Right cardiac atrium (tissue), 5 donors: ENCODE results near the gene CHPT1. TPM values are rescaled to one million over a fixed set of nuclear protein-coding genes. Genes with fewer than 3 reads are reported as not detected.
"Not testable (repeated sequence)": the region's sequence is repeated elsewhere in the genome, so short reads cannot be mapped to it uniquely, and the experiment has no call there.

Experiments
- ATAC-seq, 2 donors: fragments of 200-7000 bp; cut with Tn5 transposase; one replicate each; pipeline versions ENCODE4 v1.8.0 to v1.9.1; 2020; ENCODE audit warnings: moderate library complexity in 2 of 2, mild to moderate bottlenecking in 1 of 2
- DNase-seq, 3 donors: peaks; one replicate each; pipeline ENCODE4 v3.0.0-alpha.2; 2020
- H3K27ac ChIP-seq: one replicate; pipeline ENCODE4 v1.5.1; 2013; ENCODE audit warnings: mild to moderate bottlenecking, low read length, control low read depth, moderate library complexity
- H3K27me3 ChIP-seq: one replicate; pipeline ENCODE4 v1.6.1; 2013; ENCODE audit not compliant: control insufficient read depth, insufficient read depth
- H3K4me1 ChIP-seq: one replicate; pipeline ENCODE4 v1.6.1; 2013; ENCODE audit warnings: low read length; ENCODE audit not compliant: control insufficient read depth, insufficient read depth
- H3K4me3 ChIP-seq: one replicate; pipeline ENCODE4 v1.5.1; 2013; ENCODE audit warnings: low read length, control low read depth
- H3K9me3 ChIP-seq: one replicate; pipeline ENCODE4 v1.6.1; 2013; ENCODE audit warnings: low read length; ENCODE audit not compliant: control insufficient read depth
- WGBS: extraction: QIAGEN DNeasy Blood & Tissue Kit; methylation state at CpG from one replicate; pipeline ENCODE4 v1.1.7; 2013; 5-methylcytosine and 5-hydroxymethylcytosine counted together
- intact Hi-C, 4 donors: fragments of 100-400 bp; cut with DNase I; formaldehyde crosslinking; loops; one replicate each; pipeline versions ENCODE4 v1.11.0 to v1.14.0; 2022 to 2023
- polyA plus RNA-seq: library from polyadenylated mRNA; stranded (reverse); fragments of 200-250 nt; gene quantifications from one replicate; pipeline ENCODE4 v1.2.3, GENCODE V29; 2013
- total RNA-seq, 4 donors: library from RNA; stranded (reverse); fragmentation: NEBNext Ultra II Directional; extraction: Animal tissue kit (Norgen Biotek cat#: 25700); gene quantifications; one replicate each; pipeline ENCODE4 v1.2.1, GENCODE V29; 2021
- donor health status: healthy with polysubstance abuse.
- donor health status: DM: no; HTN: yes; CAD: no.
- donor health status: DM: no; HTN: no; CAD: no.
- donor health status: DM: no; HTN: yes; CAD: no; lungs with severe emphysema.
- donor health status: DM: yes; HTN: yes; CAD: no.

Gene CHPT1
- total and polyA plus RNA-seq, 5 donors = 148 to 182 (median 168) TPM

DNA sequence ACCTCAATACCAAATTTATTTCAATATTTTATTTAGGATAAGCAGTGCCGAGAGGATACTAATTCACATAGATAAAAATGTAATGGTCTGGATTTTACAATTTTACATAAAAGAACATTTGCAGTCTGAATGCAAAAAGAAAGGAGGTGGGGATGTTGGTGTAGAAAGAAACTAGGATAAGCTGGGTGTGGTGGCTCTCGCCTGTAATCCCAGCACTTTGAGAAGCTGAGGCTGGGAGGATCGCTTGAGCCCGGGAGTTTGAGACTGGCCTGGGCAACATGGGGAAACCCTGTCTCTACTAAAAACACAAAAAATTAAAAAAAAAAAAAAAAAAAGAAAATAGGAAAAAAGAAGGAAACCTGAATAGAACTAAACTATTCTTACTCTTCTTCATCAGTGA is 25.0 kb downstream of the CHPT1 start:
- WGBS = 98% methylated on average over 4 of the region's 4 CpGs
- H3K9me3 ChIP-seq = no peaks in the 10 kb centered on the region
- H3K4me3 ChIP-seq = no peak overlapping the region
- DNase-seq = no peak
- H3K27me3 ChIP-seq = no peaks in the 10 kb centered on the region
- H3K4me1 ChIP-seq = no peaks in the 10 kb centered on the region
- intact Hi-C loops = no loop called here
- no peak for ATAC-seq
- no peak overlapping the region for H3K27ac ChIP-seq

DNA sequence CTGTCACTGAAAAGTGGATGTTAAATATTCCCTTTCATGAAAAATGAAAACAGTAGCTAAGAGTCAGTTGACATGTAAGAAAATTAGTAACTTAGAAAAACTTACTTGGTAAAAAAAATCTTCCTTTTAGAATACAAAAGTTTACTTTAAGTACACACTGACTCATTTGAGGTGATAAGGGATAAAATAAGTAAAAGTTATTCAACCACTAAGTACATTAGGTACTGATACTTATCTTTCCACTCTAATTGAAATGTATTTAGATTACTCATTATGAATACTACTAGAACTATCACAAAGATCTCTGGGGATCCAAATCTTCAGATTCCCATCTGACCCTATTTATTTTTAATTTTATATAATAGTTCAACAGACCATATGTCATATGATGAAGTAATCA is 29.7 kb downstream of the CHPT1 start:
- Histone ChIP-seq H3K4me1 (no peaks in the 10 kb centered on the region), H3K4me3 (no peak overlapping the region), H3K27ac (no peak overlapping the region), H3K9me3 (no peaks in the 10 kb centered on the region), H3K27me3 (no peaks in the 10 kb centered on the region)
- intact Hi-C loops = no loop called here
- ATAC-seq = no peak
- DNase-seq = no peak

DNA sequence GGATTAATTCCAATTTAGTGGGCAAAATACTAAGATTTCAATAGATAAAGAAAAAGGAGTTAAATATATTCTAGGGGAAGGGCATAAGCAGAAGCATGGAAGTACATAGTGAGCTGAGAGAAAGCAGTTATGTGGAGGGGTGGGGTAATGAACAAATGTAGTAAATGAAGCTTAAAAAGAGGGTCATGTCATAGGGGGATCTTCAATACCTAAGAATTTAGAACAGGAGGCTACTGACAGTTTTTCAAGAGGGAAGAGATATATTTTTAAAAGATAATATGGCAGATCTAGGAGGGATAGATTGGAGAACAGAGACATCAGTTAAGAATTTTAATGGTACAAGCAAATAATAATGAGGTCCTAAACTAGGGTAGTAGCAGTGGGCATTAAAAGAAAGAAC is 32.4 kb downstream of the CHPT1 start:
- ATAC-seq = no peak
- H3K27me3 ChIP-seq = no peaks in the 10 kb centered on the region
- H3K4me3 ChIP-seq = no peak overlapping the region
- no peak for DNase-seq
- intact Hi-C loops = no loop called here
- H3K27ac ChIP-seq = no peak overlapping the region
- H3K4me1 ChIP-seq = no peaks in the 10 kb centered on the region
- no peaks in the 10 kb centered on the region for H3K9me3 ChIP-seq

DNA sequence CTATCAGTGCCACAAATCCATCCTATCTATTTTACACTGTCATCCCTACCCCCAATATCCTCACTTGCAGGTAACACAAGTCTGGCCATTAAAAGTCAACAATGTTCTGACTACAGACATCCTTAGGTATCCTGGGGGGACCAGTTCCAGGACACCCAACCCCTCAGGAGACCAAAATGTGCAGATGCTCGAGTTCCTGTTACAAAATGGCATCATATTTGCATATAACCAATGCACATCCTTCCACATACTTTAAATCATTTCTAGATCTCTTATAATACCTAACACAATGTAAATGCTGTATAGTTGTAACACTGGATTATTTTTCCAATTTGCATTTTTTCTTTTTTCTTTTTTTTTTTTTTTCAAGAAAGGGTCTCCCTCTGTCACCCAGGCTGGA is 34.9 kb downstream of the CHPT1 start:
- H3K4me3 ChIP-seq = no peak overlapping the region
- intact Hi-C loops = no loop called here
- 94% methylated on average over 1 of the region's 1 CpG for WGBS
- ATAC-seq = no peak
- H3K27me3 ChIP-seq = no peaks in the 10 kb centered on the region
- H3K4me1 ChIP-seq = no peaks in the 10 kb centered on the region
- H3K27ac ChIP-seq = no peak overlapping the region
- DNase-seq = no peak
- no peaks in the 10 kb centered on the region for H3K9me3 ChIP-seq

DNA sequence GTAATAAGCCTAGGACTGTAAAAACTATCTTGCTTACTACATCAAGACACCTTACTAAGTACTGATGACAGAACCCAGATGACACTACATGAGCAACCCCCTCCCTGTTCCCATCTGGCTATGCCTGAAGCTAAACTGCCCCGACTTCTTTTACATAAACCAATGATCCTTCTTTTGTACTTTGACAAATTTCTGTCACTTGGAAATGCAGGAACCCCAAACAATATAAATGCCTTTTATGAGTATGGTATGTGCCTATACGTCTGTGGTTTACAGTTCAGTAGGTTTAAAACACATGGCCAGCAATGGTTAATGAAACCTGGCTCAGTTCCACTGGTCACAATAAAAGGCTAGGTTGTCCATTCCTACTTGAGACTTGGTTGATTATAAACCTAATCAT is 35.7 kb downstream of the CHPT1 start:
- H3K27me3 ChIP-seq = no peaks in the 10 kb centered on the region
- H3K27ac ChIP-seq = no peak overlapping the region
- no peak overlapping the region for H3K4me3 ChIP-seq
- 88% methylated on average over 2 of the region's 2 CpGs for WGBS
- H3K4me1 ChIP-seq = no peaks in the 10 kb centered on the region
- ATAC-seq = no peak
- no peaks in the 10 kb centered on the region for H3K9me3 ChIP-seq
- intact Hi-C loops = no loop called here
- no peak for DNase-seq

DNA sequence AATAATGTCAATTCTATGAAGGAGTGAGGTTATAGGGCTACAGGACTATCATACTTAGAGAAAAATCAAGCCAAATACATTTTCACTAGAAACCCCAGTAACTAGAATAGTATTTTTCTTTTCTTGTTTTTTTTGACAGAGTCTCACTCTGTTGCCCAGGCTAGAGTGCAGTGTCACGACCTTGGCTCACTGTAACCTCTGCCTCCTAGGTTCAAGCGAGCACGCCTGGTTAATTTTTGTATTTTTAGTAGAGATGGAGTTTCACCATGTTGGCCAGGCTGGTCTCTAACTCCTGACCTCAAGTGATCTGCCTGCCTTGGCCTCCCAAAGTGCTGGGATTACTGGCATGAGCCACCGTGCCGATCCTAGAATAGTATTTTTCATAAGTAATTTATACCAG is 37.0 kb downstream of the CHPT1 start:
- intact Hi-C loops, H3K4me1 ChIP-seq, H3K9me3 ChIP-seq, H3K27me3 ChIP-seq, DNase-seq, H3K4me3 ChIP-seq, ATAC-seq, H3K27ac ChIP-seq: not testable (repeated sequence)
- 89% methylated on average over 5 of the region's 5 CpGs for WGBS

DNA sequence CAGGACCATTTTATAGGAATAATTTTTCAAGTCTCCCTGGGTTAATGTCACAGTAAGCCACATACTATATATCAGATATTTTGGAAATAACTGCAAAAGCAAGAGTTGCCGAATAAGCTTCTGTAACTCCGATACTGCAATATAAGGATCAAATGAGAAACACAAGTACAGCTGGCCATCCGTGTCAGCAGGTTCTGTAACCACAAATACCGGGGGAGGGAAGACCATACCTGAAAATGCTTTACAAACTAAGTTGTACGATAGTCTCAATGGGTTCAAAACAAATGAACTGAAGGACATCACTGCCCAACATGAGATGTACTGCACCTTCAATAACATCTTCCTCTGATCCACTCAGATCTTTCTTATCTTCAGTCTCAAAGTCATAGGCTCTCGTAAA is 40.0 kb downstream of the CHPT1 start:
- no peaks in the 10 kb centered on the region for H3K27me3 ChIP-seq
- DNase-seq (no peak), ATAC-seq (no peak)
- no peak overlapping the region for H3K4me3 ChIP-seq
- intact Hi-C loops = no loop called here
- no peak overlapping the region for H3K27ac ChIP-seq
- H3K4me1 ChIP-seq = no peaks in the 10 kb centered on the region
- H3K9me3 ChIP-seq = no peaks in the 10 kb centered on the region
- WGBS = 94% methylated on average over 6 of the region's 6 CpGs

DNA sequence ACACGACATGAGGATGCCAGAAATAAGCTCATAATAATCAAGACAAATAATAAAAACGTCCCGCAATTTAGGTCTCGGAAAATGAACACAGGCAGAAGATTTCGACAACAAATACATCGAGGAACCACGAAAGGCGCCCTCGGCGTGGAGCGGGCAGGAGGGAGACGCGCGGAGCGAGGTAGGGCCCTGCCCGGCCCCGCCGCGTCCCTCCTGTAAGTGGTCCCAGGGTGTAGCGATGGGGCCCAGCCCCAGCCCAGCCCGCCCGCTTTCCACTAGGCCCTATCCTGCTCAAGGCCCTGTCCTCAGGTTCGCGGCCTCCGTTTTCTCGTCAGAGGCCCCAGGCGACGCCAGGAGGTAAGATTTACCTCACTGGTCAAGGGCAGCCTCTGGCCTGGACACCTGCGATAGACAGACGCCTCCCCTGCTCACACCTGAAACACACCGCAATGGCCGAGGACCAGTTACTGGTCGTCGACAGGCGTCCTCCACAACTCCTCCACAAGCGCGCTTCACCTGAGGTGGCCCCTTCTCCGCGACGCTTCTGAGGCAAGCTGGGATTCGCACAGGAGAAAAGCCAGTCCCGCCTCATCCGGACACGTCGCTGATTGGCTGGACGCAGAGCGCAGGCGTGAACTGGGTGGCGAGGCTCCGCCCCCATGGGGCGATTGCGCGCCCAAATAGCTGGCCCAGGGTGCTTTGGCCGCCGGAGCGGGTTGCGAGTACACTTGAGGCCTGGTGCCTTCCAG is 41.7 kb downstream of the CHPT1 start, which contains the start of gene SYCP3:
Gene SYCP3 (minus strand): TSS at position 543 of the 746 bp plus-strand sequence. CDS start 1,527 bp downstream, outside the sequence.
- Histone ChIP-seq H3K27me3 (no peaks in the 10 kb centered on the region), H3K4me1 (no peaks in the 10 kb centered on the region), H3K9me3 (no peaks in the 10 kb centered on the region), H3K4me3 (no peak within 1 kb of the TSS), H3K27ac (no peak within 1 kb of the TSS)
- WGBS = 98% methylated on average over 57 of the region's 57 CpGs
- intact Hi-C loops = no loop called here
- ATAC-seq (peak; percentile 57 to 59), DNase-seq (peak in 1 of 3 donors; percentile 53)

DNA sequence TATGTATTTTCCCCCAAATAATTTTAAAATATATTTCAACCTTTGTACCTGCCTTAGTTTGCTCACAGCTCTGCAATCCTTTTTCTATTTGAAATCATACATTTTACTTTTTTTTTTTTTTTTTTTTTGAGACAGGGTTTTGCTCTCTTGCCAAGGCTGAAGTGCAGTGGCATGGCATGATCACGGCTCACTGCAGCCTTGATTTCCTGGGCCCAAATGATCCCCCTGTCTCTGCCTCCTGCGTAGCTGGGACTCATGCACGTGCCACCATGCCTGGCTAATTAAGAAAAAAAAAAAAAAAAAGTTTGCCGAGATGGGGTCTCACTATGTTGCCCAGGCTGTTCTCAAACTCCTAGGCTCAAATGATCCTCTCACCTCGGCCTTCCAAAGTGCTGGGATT is 43.1 kb downstream of the CHPT1 start:
- no peaks in the 10 kb centered on the region for H3K27me3 ChIP-seq
- no peaks in the 10 kb centered on the region for H3K4me1 ChIP-seq
- no peak for ATAC-seq
- no peaks in the 10 kb centered on the region for H3K9me3 ChIP-seq
- WGBS = 94% methylated on average over 5 of the region's 5 CpGs
- intact Hi-C loops = no loop called here
- no peak overlapping the region for H3K27ac ChIP-seq
- H3K4me3 ChIP-seq = no peak overlapping the region
- no peak for DNase-seq

DNA sequence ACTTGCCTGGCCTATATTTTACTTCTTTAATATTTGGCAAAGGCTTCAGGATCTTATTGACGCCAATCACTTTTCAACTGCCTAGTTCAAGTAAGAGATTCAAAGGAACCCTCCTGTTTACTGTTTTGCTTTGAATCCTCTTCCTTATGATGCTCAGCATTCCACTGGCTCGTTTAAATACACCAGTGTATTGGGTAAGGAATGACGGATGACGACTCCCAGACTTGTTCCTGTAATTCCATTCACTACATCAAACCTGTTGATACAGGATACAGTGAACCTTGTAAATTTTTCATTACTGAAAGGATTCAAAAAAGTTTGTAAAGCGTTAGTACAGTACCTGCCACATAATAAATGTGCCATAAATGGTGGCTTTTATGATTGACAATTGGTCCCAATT is 43.5 kb downstream of the CHPT1 start:
- H3K27me3 ChIP-seq = no peaks in the 10 kb centered on the region
- WGBS = 86% methylated on average over 5 of the region's 5 CpGs
- ATAC-seq = no peak
- DNase-seq = no peak
- intact Hi-C loops = no loop called here
- no peaks in the 10 kb centered on the region for H3K9me3 ChIP-seq
- H3K4me1 ChIP-seq = no peaks in the 10 kb centered on the region
- H3K4me3 ChIP-seq = no peak overlapping the region
- no peak overlapping the region for H3K27ac ChIP-seq

DNA sequence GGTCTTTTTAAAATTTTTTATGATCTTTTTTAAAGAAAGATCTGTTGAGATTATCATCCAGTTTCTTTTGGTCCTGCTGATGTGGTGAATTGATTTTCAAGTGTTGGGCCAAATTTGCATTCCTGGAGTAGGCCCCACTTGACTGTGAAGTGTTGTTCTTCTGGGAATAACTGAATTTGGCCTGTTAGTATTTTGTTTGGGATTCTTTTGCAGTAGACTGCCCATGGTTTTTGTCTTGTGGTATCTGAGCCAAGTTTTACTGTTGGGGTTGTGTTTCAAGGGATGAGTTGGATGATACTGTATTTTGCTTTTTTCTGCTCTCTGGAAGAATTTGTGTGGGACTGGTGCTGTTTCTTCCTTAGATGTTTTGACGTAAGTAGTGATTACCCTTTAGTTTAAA is 45.8 kb downstream of the CHPT1 start:
- intact Hi-C loops = no loop called here
- ATAC-seq (no peak), DNase-seq (no peak)
- Histone ChIP-seq H3K4me3 (no peak overlapping the region), H3K27ac (no peak overlapping the region), H3K27me3 (no peaks in the 10 kb centered on the region), H3K9me3 (no peaks in the 10 kb centered on the region), H3K4me1 (no peaks in the 10 kb centered on the region)
- WGBS = 55% methylated on average over 1 of the region's 1 CpG
